ENCODE data around the gene MALAT1.

GRCh38 chr11:65506290-65506771 lies 7.5 kb downstream of the MALAT1 start:
- TF ChIP-seq CTCF (IDR thresholded peaks at IDR 0.05; ENCODE audit: insufficient read depth, low read length, poor library complexity, severe bottlenecking) (no peak), EZH2phosphoT487 (conservative IDR thresholded peaks at IDR 0.05; ENCODE audit: low read length) (no peak)

Data from SU-DHL-6 (cell line).